T1000 (cell line): Measurements from ENCODE around the gene SLC39A3.
"Not testable (repeated sequence)": the region's sequence is repeated elsewhere in the genome, so short reads cannot be mapped to it uniquely, and the experiment has no call there.

Experiments
- DNase-seq: peaks from one replicate; lab custom pipeline; 2025; ENCODE audit warnings: mixed read lengths; lab: John Stamatoyannopoulos, UW

The SLC39A3 gene

GRCh38 chr19:2722541-2723344, 17.1 kb downstream of the SLC39A3 start:
- DNase-seq, result peak; percentile 80

GRCh38 chr19:2721570-2722540, 18.0 kb downstream of the SLC39A3 start:
- no peak for DNase-seq

- no peak for DNase-seq
These were observed 18.8 kb downstream of the SLC39A3 start, which contains the start of gene DIRAS1 for GRCh38 chr19:2720777-2721569. DIRAS1 (minus strand) TSS chr19:2721372; CDS start chr19:2717806, 3,566 bp downstream.

GRCh38 chr19:2719920-2720776, 19.7 kb downstream of the SLC39A3 start:
- no peak for DNase-seq

- DNase-seq, result no peak
These were observed 20.5 kb downstream of the SLC39A3 start for GRCh38 chr19:2719232-2719735.

- DNase-seq, result no peak
These were observed 21.9 kb downstream of the SLC39A3 start for GRCh38 chr19:2717638-2718541.

- no peak for DNase-seq
These were observed 22.8 kb downstream of the SLC39A3 start for GRCh38 chr19:2716722-2717637.

- DNase-seq, result no peak
These were observed 23.6 kb downstream of the SLC39A3 start for GRCh38 chr19:2716275-2716650.

- no peak for DNase-seq
These were observed 24.1 kb downstream of the SLC39A3 start for GRCh38 chr19:2715470-2716274.

GRCh38 chr19:2714531-2715269, 25.1 kb downstream of the SLC39A3 start:
- no peak for DNase-seq

- not testable (repeated sequence) for DNase-seq
These were observed 25.7 kb downstream of the SLC39A3 start for GRCh38 chr19:2714102-2714501.

- not testable (repeated sequence) for DNase-seq
These were observed 26.6 kb downstream of the SLC39A3 start for GRCh38 chr19:2713170-2713569.

GRCh38 chr19:2711875-2712205, 28.0 kb downstream of the SLC39A3 start:
- no peak for DNase-seq

- no peak for DNase-seq
These were observed 28.5 kb downstream of the SLC39A3 start for GRCh38 chr19:2711172-2711874.

GRCh38 chr19:2706251-2706650, 33.6 kb downstream of the SLC39A3 start:
- no peak for DNase-seq

GRCh38 chr19:2703691-2704216, 36.1 kb downstream of the SLC39A3 start:
- DNase-seq, result no peak
